Activated naive CD4-positive, alpha-beta T cell treated with anti-CD3 and anti-CD28 coated beads, Interleukin-2, amount 10 ng/mL, durations not matched to agents 7 days and 5 days (primary cell): ENCODE data around the gene HOXD3.
A peak's percentile ranks its signal among the peaks of the same experiment; 100 is the strongest.

Experiments
- CTCF ChIA-PET: fragments of 350-600 bp; sonication (Branson Sonifier 250); formaldehyde crosslinking; loops from one replicate; lab custom pipeline; 2021; ENCODE audit warnings: antibody characterized with exemption; lab: Charles Lee
- DNase-seq: peaks from one replicate; pipeline ENCODE4 v3.0.0-alpha.2; 2020
- H3K27ac Mint-ChIP-seq: one replicate; pipeline ENCODE4 v1.8.0; 2021; ENCODE audit warnings: mild to moderate bottlenecking, moderate library complexity, mixed read lengths
- H3K27me3 Mint-ChIP-seq: one replicate; pipeline ENCODE4 v1.8.0; 2021; ENCODE audit warnings: mild to moderate bottlenecking, mixed read lengths
- H3K36me3 Mint-ChIP-seq: one replicate; pipeline ENCODE4 v1.8.0; 2021; ENCODE audit warnings: mixed read lengths
- H3K4me1 Mint-ChIP-seq: one replicate; pipeline ENCODE4 v1.8.0; 2021; ENCODE audit warnings: mixed read lengths
- H3K4me3 Mint-ChIP-seq: one replicate; pipeline ENCODE4 v1.8.0; 2021; ENCODE audit warnings: mild to moderate bottlenecking, moderate library complexity, mixed read lengths
- H3K9me3 Mint-ChIP-seq: one replicate; pipeline ENCODE4 v1.8.0; 2021; ENCODE audit warnings: mixed read lengths

Gene HOXD3

GRCh38 chr2:176154576-176155252 is 2.4 kb upstream of the HOXD3 start:
- peaks cover 3% of the 10 kb centered on the region for H3K4me1 Mint-ChIP-seq
- no peak overlapping the region for H3K4me3 Mint-ChIP-seq
- H3K27ac Mint-ChIP-seq, result no peak overlapping the region
- H3K9me3 Mint-ChIP-seq, result no peaks in the 10 kb centered on the region
- no peak for DNase-seq
- CTCF ChIA-PET, result interaction anchor here (1.2 to 1.7 kb wide), 3 partner anchors 11 to 28 kb away, joined by 3 read pairs; no protein-coding TSS in a partner anchor
- peaks cover 3% of the 10 kb centered on the region for H3K36me3 Mint-ChIP-seq
- peaks cover 98% of the 10 kb centered on the region for H3K27me3 Mint-ChIP-seq

GRCh38 chr2:176155356-176156044 is 1.6 kb upstream of the HOXD3 start:
- Mint-ChIP-seq H3K4me1 (peaks cover 4% of the 10 kb centered on the region), H3K4me3 (no peak overlapping the region), H3K27ac (no peak overlapping the region), H3K27me3 (peaks cover 98% of the 10 kb centered on the region), H3K36me3 (peaks cover 3% of the 10 kb centered on the region), H3K9me3 (no peaks in the 10 kb centered on the region)
- CTCF ChIA-PET, result interaction anchor here (1.2 to 1.7 kb wide), 3 partner anchors 12 to 29 kb away, joined by 3 read pairs; no protein-coding TSS in a partner anchor
- no peak for DNase-seq

- H3K27me3 Mint-ChIP-seq, result peaks cover 98% of the 10 kb centered on the region
- CTCF ChIA-PET, result no interaction called here
- no peak overlapping the region for H3K4me3 Mint-ChIP-seq
- H3K9me3 Mint-ChIP-seq, result no peaks in the 10 kb centered on the region
- peaks cover 5% of the 10 kb centered on the region for H3K4me1 Mint-ChIP-seq
- H3K27ac Mint-ChIP-seq, result no peak overlapping the region
- DNase-seq, result no peak
- peaks cover 3% of the 10 kb centered on the region for H3K36me3 Mint-ChIP-seq
These were observed 753 bp upstream of the HOXD3 start for GRCh38 chr2:176156301-176156806.

GRCh38 chr2:176157499-176158185 is 535 bp downstream of the HOXD3 start:
- Mint-ChIP-seq H3K4me1 (peaks cover 5% of the 10 kb centered on the region), H3K27ac (peak overlapping the region; percentile 70), H3K9me3 (no peaks in the 10 kb centered on the region), H3K36me3 (peaks cover 3% of the 10 kb centered on the region), H3K4me3 (peak overlapping the region; percentile 44), H3K27me3 (peaks cover 98% of the 10 kb centered on the region)
- CTCF ChIA-PET, result interaction anchor here (0.6 kb wide), 1 partner anchor 73 kb away, joined by 3 read pairs; no protein-coding TSS in a partner anchor
- no peak for DNase-seq

GRCh38 chr2:176158186-176158591 is 1.1 kb downstream of the HOXD3 start:
- H3K4me1 Mint-ChIP-seq, result peaks cover 5% of the 10 kb centered on the region
- H3K4me3 Mint-ChIP-seq, result peak overlapping the region; percentile 28
- peaks cover under 1% of the 10 kb centered on the region for H3K9me3 Mint-ChIP-seq
- H3K27me3 Mint-ChIP-seq, result peaks cover 98% of the 10 kb centered on the region
- peak overlapping the region; percentile 67 for H3K27ac Mint-ChIP-seq
- DNase-seq, result no peak
- CTCF ChIA-PET, result interaction anchor here (0.6 kb wide), 1 partner anchor 74 kb away, joined by 3 read pairs; no protein-coding TSS in a partner anchor
- H3K36me3 Mint-ChIP-seq, result peaks cover 6% of the 10 kb centered on the region

- peaks cover 98% of the 10 kb centered on the region for H3K27me3 Mint-ChIP-seq
- peaks cover 2% of the 10 kb centered on the region for H3K9me3 Mint-ChIP-seq
- no peak for DNase-seq
- peaks cover 5% of the 10 kb centered on the region for H3K4me1 Mint-ChIP-seq
- peaks cover 11% of the 10 kb centered on the region for H3K36me3 Mint-ChIP-seq
- no peak overlapping the region for H3K4me3 Mint-ChIP-seq
- H3K27ac Mint-ChIP-seq, result peak overlapping the region; percentile 19
- CTCF ChIA-PET, result no interaction called here
These were observed 2.0 kb downstream of the HOXD3 start for GRCh38 chr2:176158855-176159662.

GRCh38 chr2:176159663-176160250 is 2.6 kb downstream of the HOXD3 start:
- Mint-ChIP-seq H3K27ac (no peak overlapping the region), H3K36me3 (peaks cover 15% of the 10 kb centered on the region), H3K4me1 (peaks cover 5% of the 10 kb centered on the region), H3K9me3 (peaks cover 2% of the 10 kb centered on the region), H3K27me3 (peaks cover 98% of the 10 kb centered on the region), H3K4me3 (no peak overlapping the region)
- CTCF ChIA-PET, result no interaction called here
- DNase-seq, result no peak

- H3K27me3 Mint-ChIP-seq, result peaks cover 98% of the 10 kb centered on the region
- H3K36me3 Mint-ChIP-seq, result peaks cover 15% of the 10 kb centered on the region
- H3K27ac Mint-ChIP-seq, result no peak overlapping the region
- peaks cover 2% of the 10 kb centered on the region for H3K9me3 Mint-ChIP-seq
- CTCF ChIA-PET, result interaction anchor here (0.7 to 2.5 kb wide), 3 partner anchors 33 to 67 kb away, joined by 3 to 10 read pairs (median 4); no protein-coding TSS in a partner anchor
- H3K4me1 Mint-ChIP-seq, result peaks cover 5% of the 10 kb centered on the region
- no peak overlapping the region for H3K4me3 Mint-ChIP-seq
- DNase-seq, result no peak
These were observed 3.3 kb downstream of the HOXD3 start for GRCh38 chr2:176160251-176160985.

- CTCF ChIA-PET, result interaction anchor here (0.6 to 2.5 kb wide), 6 partner anchors 21 to 67 kb away, joined by 3 to 10 read pairs (median 4); no protein-coding TSS in a partner anchor
- Mint-ChIP-seq H3K9me3 (peaks cover 2% of the 10 kb centered on the region), H3K4me3 (no peak overlapping the region), H3K36me3 (peaks cover 15% of the 10 kb centered on the region), H3K27ac (peak overlapping the region; percentile 14), H3K4me1 (peaks cover 5% of the 10 kb centered on the region), H3K27me3 (peaks cover 98% of the 10 kb centered on the region)
- DNase-seq, result no peak
These were observed 4.1 kb downstream of the HOXD3 start for GRCh38 chr2:176160986-176161824.

- peaks cover 99% of the 10 kb centered on the region for H3K27me3 Mint-ChIP-seq
- peaks cover 2% of the 10 kb centered on the region for H3K9me3 Mint-ChIP-seq
- no peak overlapping the region for H3K4me3 Mint-ChIP-seq
- no peak for DNase-seq
- CTCF ChIA-PET, result interaction anchor here (1.0 to 2.5 kb wide), 7 partner anchors 9 to 393 kb away, joined by 3 to 10 read pairs (median 4); no protein-coding TSS in a partner anchor
- peaks cover 15% of the 10 kb centered on the region for H3K36me3 Mint-ChIP-seq
- H3K27ac Mint-ChIP-seq, result peak overlapping the region; percentile 14
- peaks cover 5% of the 10 kb centered on the region for H3K4me1 Mint-ChIP-seq
These were observed 4.9 kb downstream of the HOXD3 start for GRCh38 chr2:176161825-176162626.
